ENCODE data around the gene ANKS1A. TPM values are rescaled to one million over a fixed set of nuclear protein-coding genes. Genes with fewer than 3 reads are reported as not detected.

The ANKS1A gene
- polyA plus RNA-seq, 1 of the 3 experiments (the other 2 are of a cell fraction): 7.6 TPM

DNA sequence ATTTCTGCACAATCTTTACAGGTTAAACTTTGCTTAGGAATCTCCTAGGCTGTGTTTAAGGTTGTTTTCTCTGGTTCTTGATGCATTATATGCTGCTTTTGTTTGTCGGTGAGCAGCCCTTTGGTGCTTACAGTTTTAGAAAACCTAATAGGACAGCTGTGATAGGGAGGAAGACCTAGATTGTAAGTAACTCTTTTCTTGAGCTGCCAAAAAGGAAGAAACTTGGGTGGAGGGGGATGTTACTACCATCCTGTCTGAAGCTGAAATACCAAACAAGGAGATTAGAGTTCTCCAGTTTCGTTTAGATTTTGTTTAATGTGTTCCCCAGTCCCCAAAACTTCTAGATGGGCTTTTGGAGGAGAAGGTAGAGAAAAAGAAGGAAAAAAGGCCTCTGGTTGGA, 72.0 kb downstream of the ANKS1A start:
- CTCF ChIA-PET: interaction anchor here (0.6 to 2.8 kb wide), 2 partner anchors 12 to 25 kb away, joined by 4 to 10 read pairs; no protein-coding TSS in a partner anchor
- Histone ChIP-seq H3K4me2 (no peak overlapping the region), H3K4me1 (ENCODE audit: control insufficient read depth in 1 of 2, insufficient read depth in 2 of 2, low read depth in 1 of 2, low read length in 1 of 2) (peaks cover 9 to 16% of the 10 kb centered on the region in 2 experiments; a peak in 3 of 4 replicates)

DNA sequence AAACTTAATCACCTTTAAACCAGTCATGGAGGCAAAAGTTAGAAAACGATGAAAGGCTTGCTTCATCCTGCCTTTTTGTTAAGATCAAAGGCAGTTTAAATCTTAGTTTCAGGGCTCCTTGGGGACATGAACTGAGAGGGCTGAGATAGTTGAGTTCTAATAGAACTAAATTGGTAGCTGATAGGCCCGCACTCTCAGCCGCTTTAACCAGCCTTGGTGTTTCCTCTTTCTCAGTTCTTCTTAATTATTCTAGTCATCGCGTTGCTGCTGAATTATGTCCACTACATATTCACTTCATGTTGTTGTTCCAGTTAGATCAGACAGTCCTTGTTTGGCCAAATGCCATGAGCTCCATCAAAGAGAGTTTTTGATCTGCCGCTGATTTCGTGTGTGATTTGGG, 72.5 kb downstream of the ANKS1A start:
- H2AFZ ChIP-seq (ENCODE audit: low read depth): no peak overlapping the region
- H3K9me3 ChIP-seq: no peaks in the 10 kb centered on the region
- POLR2A ChIA-PET: no interaction called here
- CTCF ChIA-PET: interaction anchor here (0.6 to 2.8 kb wide), 2 partner anchors 13 to 25 kb away, joined by 4 to 10 read pairs; no protein-coding TSS in a partner anchor
- H3K79me2 ChIP-seq (ENCODE audit: insufficient read depth): peaks cover 4% of the 10 kb centered on the region
- H3K9ac ChIP-seq: no peak overlapping the region
- H3K27ac ChIP-seq (ENCODE audit: low read depth in 2 of 2, low read length in 1 of 2): no peak overlapping the region
- DNase-seq: no peak
- H3K4me1 ChIP-seq (ENCODE audit: control insufficient read depth in 1 of 2, insufficient read depth in 2 of 2, low read depth in 1 of 2, low read length in 1 of 2): peaks cover 9 to 13% of the 10 kb centered on the region in 2 experiments; a peak in 3 of 4 replicates
- no peaks in the 10 kb centered on the region for H3K36me3 ChIP-seq (replicated peaks in 1 of 2; ENCODE audit: control insufficient read depth in 1 of 2, insufficient read depth in 2 of 2, low read length in 1 of 2)
- H3F3A ChIP-seq (replicated peaks; ENCODE audit: insufficient read depth): no peaks in the 10 kb centered on the region
- no peak overlapping the region for H3K4me2 ChIP-seq
- no peak for TF ChIP-seq GABPA (IDR thresholded peaks at IDR 0.05; ENCODE audit: low read depth)
- TF ChIP-seq, protein P1, sequence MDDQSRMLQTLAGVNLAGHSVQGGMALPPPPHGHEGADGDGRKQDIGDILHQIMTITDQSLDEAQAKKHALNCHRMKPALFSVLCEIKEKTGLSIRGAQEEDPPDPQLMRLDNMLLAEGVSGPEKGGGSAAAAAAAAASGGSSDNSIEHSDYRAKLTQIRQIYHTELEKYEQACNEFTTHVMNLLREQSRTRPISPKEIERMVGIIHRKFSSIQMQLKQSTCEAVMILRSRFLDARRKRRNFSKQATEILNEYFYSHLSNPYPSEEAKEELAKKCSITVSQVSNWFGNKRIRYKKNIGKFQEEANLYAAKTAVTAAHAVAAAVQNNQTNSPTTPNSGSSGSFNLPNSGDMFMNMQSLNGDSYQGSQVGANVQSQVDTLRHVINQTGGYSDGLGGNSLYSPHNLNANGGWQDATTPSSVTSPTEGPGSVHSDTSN (IDR thresholded peaks at IDR 0.05): no peak
- no peak for TF ChIP-seq EP300 (IDR thresholded peaks at IDR 0.05; ENCODE audit: borderline replicate concordance in 1 of 2, low read depth in 1 of 2, low read length in 1 of 2)
- no peak for TF ChIP-seq NFIC (IDR thresholded peaks at IDR 0.05; ENCODE audit: borderline replicate concordance)
- TF ChIP-seq, protein P2, sequence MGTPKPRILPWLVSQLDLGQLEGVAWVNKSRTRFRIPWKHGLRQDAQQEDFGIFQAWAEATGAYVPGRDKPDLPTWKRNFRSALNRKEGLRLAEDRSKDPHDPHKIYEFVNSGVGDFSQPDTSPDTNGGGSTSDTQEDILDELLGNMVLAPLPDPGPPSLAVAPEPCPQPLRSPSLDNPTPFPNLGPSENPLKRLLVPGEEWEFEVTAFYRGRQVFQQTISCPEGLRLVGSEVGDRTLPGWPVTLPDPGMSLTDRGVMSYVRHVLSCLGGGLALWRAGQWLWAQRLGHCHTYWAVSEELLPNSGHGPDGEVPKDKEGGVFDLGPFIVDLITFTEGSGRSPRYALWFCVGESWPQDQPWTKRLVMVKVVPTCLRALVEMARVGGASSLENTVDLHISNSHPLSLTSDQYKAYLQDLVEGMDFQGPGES (IDR thresholded peaks at IDR 0.05; ENCODE audit: low read depth, low read length): no peak
- no peak for TF ChIP-seq SMC3 (IDR thresholded peaks at IDR 0.05; ENCODE audit: low read depth, low read length)
- no peak for TF ChIP-seq POLR2AphosphoS5 (IDR thresholded peaks at IDR 0.05; ENCODE audit: low read depth, low read length)
- no peak for TF ChIP-seq FOXM1 (IDR thresholded peaks at IDR 0.05; ENCODE audit: low read depth)
- TF ChIP-seq EZH2phosphoT487 (IDR thresholded peaks at IDR 0.05; ENCODE audit: borderline replicate concordance, low read depth): no peak
- no peak for TF ChIP-seq MXI1 (IDR thresholded peaks at IDR 0.05; ENCODE audit: low read depth, low read length)
- H3K9me2 ChIP-seq: no peaks in the 10 kb centered on the region
- H4K20me1 ChIP-seq (ENCODE audit: insufficient read depth): peaks cover 6% of the 10 kb centered on the region; the same call in 1 of the 2 replicates
- H3K4me3 ChIP-seq (ENCODE audit: low read depth in 2 of 2, low read length in 1 of 2): no peak overlapping the region
- H3K27me3 ChIP-seq (ENCODE audit: insufficient read depth): no peaks in the 10 kb centered on the region
- WGBS (ENCODE audit: low lambda C conversion rate): 95% methylated on average over 7 of the region's 7 CpGs

More for the DNA sequence above, 72.0 kb downstream of the ANKS1A start:
- no peak for TF ChIP-seq GABPA (IDR thresholded peaks at IDR 0.05; ENCODE audit: low read depth)
- peaks cover 4% of the 10 kb centered on the region; the same call in 1 of the 2 replicates for H3K79me2 ChIP-seq (ENCODE audit: insufficient read depth)
- no peak overlapping the region for H3K9ac ChIP-seq
- H4K20me1 ChIP-seq (ENCODE audit: insufficient read depth): peaks cover 6% of the 10 kb centered on the region; the same call in 1 of the 2 replicates
- H3K27ac ChIP-seq (ENCODE audit: low read depth in 2 of 2, low read length in 1 of 2): no peak overlapping the region
- no peaks in the 10 kb centered on the region for H3K9me2 ChIP-seq
- POLR2A ChIA-PET: no interaction called here
- no peak for DNase-seq
- no peaks in the 10 kb centered on the region for H3F3A ChIP-seq (replicated peaks; ENCODE audit: insufficient read depth)
- WGBS (ENCODE audit: low lambda C conversion rate): 93% methylated on average over 2 of the region's 2 CpGs
- no peaks in the 10 kb centered on the region for H3K9me3 ChIP-seq
- no peak overlapping the region for H3K4me3 ChIP-seq (ENCODE audit: low read depth in 2 of 2, low read length in 1 of 2)
- no peaks in the 10 kb centered on the region for H3K27me3 ChIP-seq (ENCODE audit: insufficient read depth)
- no peak overlapping the region for H2AFZ ChIP-seq (ENCODE audit: low read depth)
- no peaks in the 10 kb centered on the region for H3K36me3 ChIP-seq (replicated peaks in 1 of 2; ENCODE audit: control insufficient read depth in 1 of 2, insufficient read depth in 2 of 2, low read length in 1 of 2)
